GM12872 (cell line): ENCODE results near the gene NT5C.
A peak's percentile ranks its signal among the peaks of the same experiment; 100 is the strongest.

Experiments used
- TF ChIP-seq, protein P1 (sequence below): IDR thresholded peaks from 3 replicates; pipeline ENCODE4 v1.5.1; 2011; ENCODE audit warnings: low read depth, mild to moderate bottlenecking, low read length, moderate library complexity; ENCODE audit not compliant: insufficient read depth

NT5C gene

DNA sequence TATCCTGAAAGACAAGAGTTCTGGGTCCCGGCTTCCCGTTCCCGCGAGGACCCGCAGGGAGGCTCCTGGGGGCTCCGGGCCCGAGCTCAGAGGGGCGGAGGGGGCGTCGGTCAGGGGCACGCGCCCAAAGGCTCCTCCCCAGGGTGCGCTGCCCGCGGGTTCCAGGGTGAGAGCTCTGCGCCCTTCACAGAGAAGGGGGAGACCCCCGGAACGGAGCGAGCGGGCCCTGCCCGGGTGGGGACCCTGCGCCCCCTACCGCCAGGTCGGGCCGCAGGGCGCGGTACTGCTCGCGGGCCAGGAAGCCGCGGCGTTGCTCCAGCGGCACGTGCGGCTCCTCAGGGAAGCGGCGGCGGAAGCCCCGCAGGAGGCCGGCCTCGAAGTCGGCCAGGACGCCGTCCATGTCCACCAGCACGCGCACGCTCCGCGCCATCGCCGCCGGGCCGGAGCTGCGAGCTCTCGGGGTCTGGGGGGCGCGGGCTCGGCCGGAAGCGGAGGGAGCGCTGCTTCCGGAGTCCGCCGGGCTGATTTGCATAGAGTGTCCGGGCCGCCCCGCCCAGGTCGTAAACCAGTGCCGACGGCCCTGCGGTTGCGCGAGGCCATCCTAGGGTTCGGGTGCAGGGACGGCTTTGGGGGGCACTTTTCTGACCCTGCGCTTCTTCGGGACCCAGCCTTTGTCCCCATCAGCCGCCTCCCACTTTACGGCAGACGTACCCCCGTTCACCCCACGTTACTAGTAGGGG, at the start of gene NT5C:
Gene NT5C, minus strand, starts transcription at position 465 of the 740 bp plus-strand sequence. Its CDS starts 35 bp downstream, at position 430.
- TF ChIP-seq, protein P1, sequence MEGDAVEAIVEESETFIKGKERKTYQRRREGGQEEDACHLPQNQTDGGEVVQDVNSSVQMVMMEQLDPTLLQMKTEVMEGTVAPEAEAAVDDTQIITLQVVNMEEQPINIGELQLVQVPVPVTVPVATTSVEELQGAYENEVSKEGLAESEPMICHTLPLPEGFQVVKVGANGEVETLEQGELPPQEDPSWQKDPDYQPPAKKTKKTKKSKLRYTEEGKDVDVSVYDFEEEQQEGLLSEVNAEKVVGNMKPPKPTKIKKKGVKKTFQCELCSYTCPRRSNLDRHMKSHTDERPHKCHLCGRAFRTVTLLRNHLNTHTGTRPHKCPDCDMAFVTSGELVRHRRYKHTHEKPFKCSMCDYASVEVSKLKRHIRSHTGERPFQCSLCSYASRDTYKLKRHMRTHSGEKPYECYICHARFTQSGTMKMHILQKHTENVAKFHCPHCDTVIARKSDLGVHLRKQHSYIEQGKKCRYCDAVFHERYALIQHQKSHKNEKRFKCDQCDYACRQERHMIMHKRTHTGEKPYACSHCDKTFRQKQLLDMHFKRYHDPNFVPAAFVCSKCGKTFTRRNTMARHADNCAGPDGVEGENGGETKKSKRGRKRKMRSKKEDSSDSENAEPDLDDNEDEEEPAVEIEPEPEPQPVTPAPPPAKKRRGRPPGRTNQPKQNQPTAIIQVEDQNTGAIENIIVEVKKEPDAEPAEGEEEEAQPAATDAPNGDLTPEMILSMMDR: peak; percentile 77

DNA sequence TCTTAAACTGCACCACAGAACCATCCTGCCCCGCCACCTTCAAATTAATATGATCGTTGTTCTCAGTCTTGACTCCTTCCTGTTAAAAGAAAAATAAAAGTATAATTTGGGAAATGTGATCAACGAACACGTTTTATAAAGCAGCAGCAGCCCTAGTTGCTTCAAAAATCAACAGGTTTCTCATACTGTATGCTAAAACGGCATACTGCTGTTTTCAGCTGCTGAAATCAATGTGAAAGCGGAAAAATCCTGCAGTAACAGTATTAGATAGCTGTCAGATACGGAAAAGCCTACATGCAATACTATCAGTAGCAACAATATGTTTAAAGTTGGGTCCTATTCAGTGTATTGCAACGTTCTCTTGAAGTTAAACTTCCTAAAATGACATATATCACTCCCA, 49.6 kb upstream of the NT5C start:
- TF ChIP-seq, protein P1: no peak

DNA sequence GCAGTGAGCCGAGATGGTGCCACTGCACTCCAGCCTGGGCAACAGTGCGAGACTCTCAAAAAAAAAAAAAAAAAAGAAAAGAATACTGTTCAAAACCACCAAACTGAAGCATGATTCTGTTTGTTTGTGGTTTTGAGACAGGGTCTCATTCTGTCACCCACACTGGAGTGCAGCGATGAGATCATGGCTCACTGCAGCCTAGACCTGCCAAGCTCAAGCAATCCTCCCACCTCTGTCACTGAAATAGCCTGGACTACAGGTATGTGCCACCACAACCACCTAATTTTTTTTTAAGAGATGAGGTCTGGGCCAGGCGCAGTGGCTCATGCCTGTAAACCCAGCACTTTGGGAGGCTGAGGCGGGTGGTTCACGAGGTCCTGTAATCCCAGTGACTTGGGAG, 46.9 kb upstream of the NT5C start:
- TF ChIP-seq, protein P1: no peak

DNA sequence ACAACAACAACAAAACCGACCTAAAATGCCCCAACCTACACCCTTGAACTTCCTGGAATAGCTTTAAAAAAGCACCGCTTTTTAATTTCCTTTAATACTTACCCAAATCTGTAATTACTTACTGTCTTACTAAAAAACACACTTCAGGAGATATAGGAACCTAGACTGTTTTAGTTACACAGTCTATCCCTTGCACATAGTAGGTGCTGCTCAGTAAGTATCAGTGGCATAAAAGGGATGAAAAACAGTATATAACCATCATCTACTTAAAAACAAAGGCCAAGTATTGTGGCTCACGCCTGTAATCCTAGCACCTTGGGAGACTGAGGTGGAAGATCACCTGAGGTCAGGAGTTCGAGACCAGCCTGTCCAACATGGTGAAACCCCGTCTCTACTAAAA, 45.1 kb upstream of the NT5C start:
- TF ChIP-seq, protein P1: no peak

DNA sequence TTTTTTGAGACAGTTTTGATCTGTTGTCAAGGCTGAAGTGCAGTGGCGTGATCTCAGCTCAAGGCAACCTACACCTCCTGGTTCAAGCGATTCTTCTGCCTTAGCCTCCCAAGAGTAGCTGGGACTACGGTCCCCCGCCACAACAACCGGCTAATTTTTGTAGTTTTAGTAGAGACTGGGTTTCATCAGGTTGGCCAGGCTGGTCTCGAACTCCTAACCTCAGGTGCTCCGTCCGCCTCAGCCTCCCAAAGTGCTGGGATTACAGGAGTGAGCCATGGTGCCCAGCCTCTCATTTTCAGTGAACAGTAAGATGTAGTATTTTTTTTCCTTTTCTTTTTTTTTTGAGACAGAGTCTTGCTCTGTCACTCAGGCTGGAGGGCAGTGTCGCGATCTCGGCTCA, 43.5 kb upstream of the NT5C start:
- TF ChIP-seq, protein P1: no peak

DNA sequence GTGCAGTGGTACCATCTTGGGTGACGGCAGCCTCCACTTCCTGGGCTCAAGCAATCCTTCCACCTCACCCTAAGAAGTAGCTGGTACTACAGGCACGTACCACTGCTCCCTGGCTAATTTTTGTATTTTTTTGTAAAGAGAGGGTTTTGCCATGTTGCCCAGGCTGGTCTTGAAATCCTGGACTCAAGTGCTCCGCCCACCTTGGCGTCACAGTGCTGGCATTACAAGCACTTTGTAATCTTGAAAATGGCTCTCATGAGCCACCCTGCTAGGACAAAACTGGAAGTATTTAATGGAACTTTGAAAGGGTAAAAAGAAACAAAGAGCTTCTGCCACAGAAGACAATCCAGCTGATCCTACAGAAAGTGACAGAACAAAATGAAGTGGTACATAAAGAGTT, 42.0 kb upstream of the NT5C start:
- TF ChIP-seq, protein P1: no peak

DNA sequence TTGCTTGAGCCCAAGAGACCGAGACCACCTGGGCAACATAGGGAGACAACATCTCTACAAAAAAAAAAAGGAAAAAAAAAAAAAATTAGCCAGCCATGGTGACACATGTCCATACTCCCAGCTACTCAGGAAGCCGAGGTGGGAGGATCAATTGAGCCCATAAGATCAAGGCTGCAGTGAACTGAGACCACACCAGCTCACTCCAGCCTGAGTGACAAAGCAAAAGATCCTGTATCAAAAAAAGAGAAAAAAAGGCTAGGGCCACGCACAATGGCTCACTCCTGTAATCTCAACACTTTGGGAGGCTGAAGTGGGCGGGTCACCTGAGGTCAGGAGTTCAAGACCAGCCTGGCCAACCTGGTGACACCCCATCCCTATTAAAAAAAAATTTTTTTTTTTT, 37.5 kb upstream of the NT5C start:
- TF ChIP-seq, protein P1: no peak
